Measurements from ENCODE around the gene LDLRAD4.

GRCh38 chr18:13260197-13260934 lies 41.8 kb downstream of the LDLRAD4 start:
- TF ChIP-seq CTCF (conservative IDR thresholded peaks at IDR 0.05) (no peak), EZH2 (IDR thresholded peaks at IDR 0.05; ENCODE audit: low read depth) (no peak)

Measured in PC-9 (cell line).